ENCODE measurements around the gene COL18A1.
"Not testable (repeated sequence)": the region's sequence is repeated elsewhere in the genome, so short reads cannot be mapped to it uniquely, and the experiment has no call there.

The COL18A1 gene

GRCh38 chr21:45366476-45366875 is 38.5 kb upstream of the COL18A1 start:
- DNase-seq (no peak), ATAC-seq (ENCODE audit: insufficient read depth, low read depth) (no peak)
- H3K27ac ChIP-seq (ENCODE audit: low read length) = no peak overlapping the region
- no peaks in the 10 kb centered on the region for H3K79me2 ChIP-seq (ENCODE audit: insufficient read depth, low read length)
- peaks cover 4% of the 10 kb centered on the region for H4K20me1 ChIP-seq (ENCODE audit: insufficient read depth, low read length)
- no peaks in the 10 kb centered on the region for H3K4me1 ChIP-seq (ENCODE audit: insufficient read depth, low read length)
- H3K9me3 ChIP-seq (ENCODE audit: insufficient read depth, low read length, severe bottlenecking) = no peaks in the 10 kb centered on the region
- no peak overlapping the region for H2AFZ ChIP-seq (ENCODE audit: low read depth, low read length)
- H3K36me3 ChIP-seq (ENCODE audit: insufficient read depth, low read length) = no peaks in the 10 kb centered on the region
- no peak overlapping the region for H3K9ac ChIP-seq (ENCODE audit: low read depth, low read length)
- TF ChIP-seq CTCF (IDR thresholded peaks at IDR 0.05; ENCODE audit: borderline replicate concordance, extremely low read depth, low read length, poor library complexity, severe bottlenecking) (no peak), EZH2 (IDR thresholded peaks at IDR 0.05; ENCODE audit: borderline replicate concordance, low read depth, low read length, severe bottlenecking) (no peak)
- H3K4me2 ChIP-seq (ENCODE audit: insufficient read depth, low read length) = no peak overlapping the region
- no peak overlapping the region for H3K4me3 ChIP-seq (ENCODE audit: low read depth in 1 of 2, low read length in 2 of 2)
- H3K27me3 ChIP-seq (ENCODE audit: insufficient read depth, low read length, poor library complexity) = peaks cover 7% of the 10 kb centered on the region

GRCh38 chr21:45366931-45367401 is 38.0 kb upstream of the COL18A1 start:
- no peaks in the 10 kb centered on the region for H3K79me2 ChIP-seq (ENCODE audit: insufficient read depth, low read length)
- no peak overlapping the region for H3K4me2 ChIP-seq (ENCODE audit: insufficient read depth, low read length)
- H4K20me1 ChIP-seq (ENCODE audit: insufficient read depth, low read length) = peaks cover 4% of the 10 kb centered on the region; the same call in 1 of the 2 replicates
- peaks cover 6% of the 10 kb centered on the region for H3K27me3 ChIP-seq (ENCODE audit: insufficient read depth, low read length, poor library complexity)
- H3K4me3 ChIP-seq (ENCODE audit: low read depth in 1 of 2, low read length in 2 of 2) = no peak overlapping the region
- H3K27ac ChIP-seq (ENCODE audit: low read length) = no peak overlapping the region
- no peak for ATAC-seq (ENCODE audit: insufficient read depth, low read depth)
- no peak for TF ChIP-seq CTCF (IDR thresholded peaks at IDR 0.05; ENCODE audit: borderline replicate concordance, extremely low read depth, low read length, poor library complexity, severe bottlenecking)
- no peak for TF ChIP-seq EZH2 (IDR thresholded peaks at IDR 0.05; ENCODE audit: borderline replicate concordance, low read depth, low read length, severe bottlenecking)
- H3K4me1 ChIP-seq (ENCODE audit: insufficient read depth, low read length) = no peaks in the 10 kb centered on the region
- no peaks in the 10 kb centered on the region for H3K9me3 ChIP-seq (ENCODE audit: insufficient read depth, low read length, severe bottlenecking)
- no peak for DNase-seq
- H3K9ac ChIP-seq (ENCODE audit: low read depth, low read length) = no peak overlapping the region
- no peak overlapping the region for H2AFZ ChIP-seq (ENCODE audit: low read depth, low read length)
- no peaks in the 10 kb centered on the region for H3K36me3 ChIP-seq (ENCODE audit: insufficient read depth, low read length)

- DNase-seq (no peak), ATAC-seq (ENCODE audit: insufficient read depth, low read depth) (no peak)
- H3K79me2 ChIP-seq (ENCODE audit: insufficient read depth, low read length) = no peaks in the 10 kb centered on the region
- H3K4me1 ChIP-seq (ENCODE audit: insufficient read depth, low read length) = no peaks in the 10 kb centered on the region
- peaks cover 12% of the 10 kb centered on the region for H3K27me3 ChIP-seq (ENCODE audit: insufficient read depth, low read length, poor library complexity)
- no peak overlapping the region for H3K4me3 ChIP-seq (ENCODE audit: low read depth in 1 of 2, low read length in 2 of 2)
- H2AFZ ChIP-seq (ENCODE audit: low read depth, low read length) = no peak overlapping the region
- H3K9me3 ChIP-seq (ENCODE audit: insufficient read depth, low read length, severe bottlenecking) = no peaks in the 10 kb centered on the region
- no peak for TF ChIP-seq EZH2 (IDR thresholded peaks at IDR 0.05; ENCODE audit: borderline replicate concordance, low read depth, low read length, severe bottlenecking)
- TF ChIP-seq CTCF (IDR thresholded peaks at IDR 0.05; ENCODE audit: borderline replicate concordance, extremely low read depth, low read length, poor library complexity, severe bottlenecking) = no peak
- no peak overlapping the region for H3K9ac ChIP-seq (ENCODE audit: low read depth, low read length)
- no peaks in the 10 kb centered on the region for H3K36me3 ChIP-seq (ENCODE audit: insufficient read depth, low read length)
- no peaks in the 10 kb centered on the region; the same call in 1 of the 2 replicates for H4K20me1 ChIP-seq (ENCODE audit: insufficient read depth, low read length)
- H3K27ac ChIP-seq (ENCODE audit: low read length) = no peak overlapping the region
- no peak overlapping the region for H3K4me2 ChIP-seq (ENCODE audit: insufficient read depth, low read length)
These were observed 37.3 kb upstream of the COL18A1 start for GRCh38 chr21:45367402-45368351.

- H3K4me1 ChIP-seq (ENCODE audit: insufficient read depth, low read length); ATAC-seq (ENCODE audit: insufficient read depth, low read depth); H3K27ac ChIP-seq (ENCODE audit: low read length); DNase-seq; H3K4me2 ChIP-seq (ENCODE audit: insufficient read depth, low read length); H3K9me3 ChIP-seq (ENCODE audit: insufficient read depth, low read length, severe bottlenecking); H3K4me3 ChIP-seq (ENCODE audit: low read depth in 1 of 2, low read length in 2 of 2); H3K9ac ChIP-seq (ENCODE audit: low read depth, low read length); H4K20me1 ChIP-seq (ENCODE audit: insufficient read depth, low read length); H2AFZ ChIP-seq (ENCODE audit: low read depth, low read length); H3K79me2 ChIP-seq (ENCODE audit: insufficient read depth, low read length); H3K36me3 ChIP-seq (ENCODE audit: insufficient read depth, low read length): not testable (repeated sequence)
- H3K27me3 ChIP-seq (ENCODE audit: insufficient read depth, low read length, poor library complexity) = peaks cover 13% of the 10 kb centered on the region
These were observed 35.9 kb upstream of the COL18A1 start for GRCh38 chr21:45369018-45369417.
